Endodermal cell (in vitro differentiated cells): Measurements from ENCODE around the gene HDAC4. TPM values are rescaled to one million over a fixed set of nuclear protein-coding genes. Genes with fewer than 3 reads are reported as not detected.
A peak's percentile ranks its signal among the peaks of the same experiment; 100 is the strongest.

Experiments
- DNase-seq: peaks from one replicate; pipeline ENCODE4 v3.0.0-alpha.2; 2017
- H3K27ac ChIP-seq: 2 replicates; pipeline ENCODE4 v1.5.1; 2013; ENCODE audit warnings: mild to moderate bottlenecking, low read depth, low read length, moderate library complexity
- H3K27me3 ChIP-seq: 2 replicates; pipeline ENCODE4 v1.6.1; 2013; ENCODE audit warnings: mild to moderate bottlenecking, low read length, moderate library complexity; ENCODE audit not compliant: insufficient read depth, control insufficient read depth, poor library complexity, severe bottlenecking
- H3K36me3 ChIP-seq: 2 replicates; pipeline ENCODE4 v1.7.0; 2013; ENCODE audit warnings: mild to moderate bottlenecking, low read length, moderate library complexity; ENCODE audit not compliant: control insufficient read depth, insufficient read depth
- H3K4me1 ChIP-seq: one replicate; pipeline ENCODE4 v1.7.0; 2013; ENCODE audit warnings: low read length; ENCODE audit not compliant: control insufficient read depth, insufficient read depth
- H3K4me3 ChIP-seq: 2 replicates; pipeline ENCODE4 v1.5.1; 2013; ENCODE audit warnings: mild to moderate bottlenecking, low read length, moderate library complexity
- H3K9ac ChIP-seq: 2 replicates; pipeline ENCODE4 v1.6.1; 2013; ENCODE audit warnings: mild to moderate bottlenecking, low read length, moderate library complexity; ENCODE audit not compliant: poor library complexity, severe bottlenecking; ENCODE audit errors: extremely low read depth
- H3K9me3 ChIP-seq: 2 replicates; pipeline ENCODE4 v1.6.1; 2013; ENCODE audit warnings: mild to moderate bottlenecking, low read length, moderate library complexity; ENCODE audit not compliant: control insufficient read depth
- H3K27ac Mint-ChIP-seq: 2 replicates; pipeline ENCODE4 v1.8.0; 2020; ENCODE audit warnings: mixed read lengths
- H3K27me3 Mint-ChIP-seq: 2 replicates; pipeline ENCODE4 v1.8.0; 2021; ENCODE audit warnings: mild to moderate bottlenecking, mixed read lengths; ENCODE audit not compliant: insufficient read depth
- H3K36me3 Mint-ChIP-seq: 2 replicates; pipeline ENCODE4 v1.8.0; 2020; ENCODE audit warnings: low read depth, mixed read lengths
- H3K4me1 Mint-ChIP-seq: 2 replicates; pipeline ENCODE4 v1.8.0; 2020; ENCODE audit warnings: mixed read lengths
- H3K4me3 Mint-ChIP-seq: 2 replicates; pipeline ENCODE4 v1.8.0; 2020; ENCODE audit warnings: mild to moderate bottlenecking, moderate library complexity, mixed read lengths
- H3K9me3 Mint-ChIP-seq: 2 replicates; pipeline ENCODE4 v1.8.0; 2020; ENCODE audit warnings: mild to moderate bottlenecking, mixed read lengths
- WGBS, 2 experiments: methylation state at CpG; one replicate each; pipeline versions ENCODE4 v1.1.5 to v1.1.7; 2013; ENCODE audit warnings: missing lambda C conversion rate in 2 of 2, mixed read lengths in 1 of 2; ENCODE audit not compliant: insufficient coverage in 1 of 2, insufficient read length in 1 of 2; 5-methylcytosine and 5-hydroxymethylcytosine counted together
- total RNA-seq, 2 donors: library from RNA; stranded (reverse); fragmentation: NEBNext Ultra II Directional in 1 of 2; extraction: Animal tissue kit (Norgen Biotek cat#: 25700) in 1 of 2; gene quantifications; 2 replicates in 1 of 2; 3 replicates in 1 of 2; pipeline ENCODE4 v1.2.1, GENCODE V29; 2021
- TF ChIP-seq, protein P1 (sequence below): fragments of 200-600 bp; sonication (generic); conservative IDR thresholded peaks from 2 replicates; pipeline ENCODE4 v1.5.0; 2021; ENCODE audit warnings: antibody characterized with exemption, mild to moderate bottlenecking

Gene HDAC4
- total RNA-seq, 2 donors from 2014 or later: 45.7 to 51.2 TPM

DNA sequence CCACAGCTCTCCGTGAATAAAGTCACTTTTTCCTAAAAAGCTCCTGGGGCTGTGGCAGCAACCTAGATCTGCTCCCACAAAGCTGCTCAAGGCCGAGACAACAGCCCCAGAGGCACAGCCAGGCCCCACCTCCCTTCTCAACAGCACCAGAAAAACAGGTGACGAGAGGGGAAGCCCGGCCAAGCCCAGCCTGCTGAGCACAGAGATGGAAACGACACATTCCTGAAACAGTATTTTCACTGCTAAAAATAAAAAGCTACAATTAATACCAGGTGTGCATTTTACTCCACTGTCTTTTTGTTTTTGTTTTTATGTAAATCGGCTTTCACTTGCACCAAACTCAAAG is 199.3 kb downstream of the HDAC4 start:
- H3K27me3 ChIP-seq: no peaks in the 10 kb centered on the region
- Mint-ChIP-seq H3K36me3 (peaks cover 7% of the 10 kb centered on the region), H3K9me3 (no peaks in the 10 kb centered on the region), H3K4me1 (peaks cover 13% of the 10 kb centered on the region), H3K4me3 (no peak overlapping the region), H3K27me3 (no peaks in the 10 kb centered on the region), H3K27ac (no peak overlapping the region)
- TF ChIP-seq, protein P1, sequence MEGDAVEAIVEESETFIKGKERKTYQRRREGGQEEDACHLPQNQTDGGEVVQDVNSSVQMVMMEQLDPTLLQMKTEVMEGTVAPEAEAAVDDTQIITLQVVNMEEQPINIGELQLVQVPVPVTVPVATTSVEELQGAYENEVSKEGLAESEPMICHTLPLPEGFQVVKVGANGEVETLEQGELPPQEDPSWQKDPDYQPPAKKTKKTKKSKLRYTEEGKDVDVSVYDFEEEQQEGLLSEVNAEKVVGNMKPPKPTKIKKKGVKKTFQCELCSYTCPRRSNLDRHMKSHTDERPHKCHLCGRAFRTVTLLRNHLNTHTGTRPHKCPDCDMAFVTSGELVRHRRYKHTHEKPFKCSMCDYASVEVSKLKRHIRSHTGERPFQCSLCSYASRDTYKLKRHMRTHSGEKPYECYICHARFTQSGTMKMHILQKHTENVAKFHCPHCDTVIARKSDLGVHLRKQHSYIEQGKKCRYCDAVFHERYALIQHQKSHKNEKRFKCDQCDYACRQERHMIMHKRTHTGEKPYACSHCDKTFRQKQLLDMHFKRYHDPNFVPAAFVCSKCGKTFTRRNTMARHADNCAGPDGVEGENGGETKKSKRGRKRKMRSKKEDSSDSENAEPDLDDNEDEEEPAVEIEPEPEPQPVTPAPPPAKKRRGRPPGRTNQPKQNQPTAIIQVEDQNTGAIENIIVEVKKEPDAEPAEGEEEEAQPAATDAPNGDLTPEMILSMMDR: no peak
- H3K4me3 ChIP-seq: no peak overlapping the region
- no peaks in the 10 kb centered on the region for H3K9me3 ChIP-seq
- WGBS, 2 experiments: 71 to 78% methylated on average over 6 of the region's 6 CpGs
- H3K4me1 ChIP-seq: no peaks in the 10 kb centered on the region
- no peak overlapping the region for H3K9ac ChIP-seq
- peak overlapping the region; percentile 17 for H3K27ac ChIP-seq
- DNase-seq: no peak
- no peaks in the 10 kb centered on the region for H3K36me3 ChIP-seq

GRCh38 chr2:239200646-239201530 is 199.9 kb downstream of the HDAC4 start:
- Mint-ChIP-seq H3K4me3 (no peak overlapping the region), H3K4me1 (peaks cover 13% of the 10 kb centered on the region), H3K36me3 (peaks cover 7% of the 10 kb centered on the region), H3K27me3 (no peaks in the 10 kb centered on the region), H3K9me3 (no peaks in the 10 kb centered on the region), H3K27ac (no peak overlapping the region)
- no peak for DNase-seq
- H3K4me3 ChIP-seq: no peak overlapping the region
- H3K27ac ChIP-seq: peak overlapping the region; percentile 17
- TF ChIP-seq, protein P1: no peak
- no peaks in the 10 kb centered on the region for H3K27me3 ChIP-seq
- no peak overlapping the region for H3K9ac ChIP-seq
- 93 to 96% methylated on average over 15 to 20 of the region's 20 CpGs for WGBS, 2 experiments
- H3K4me1 ChIP-seq: no peaks in the 10 kb centered on the region
- H3K36me3 ChIP-seq: no peaks in the 10 kb centered on the region
- no peaks in the 10 kb centered on the region for H3K9me3 ChIP-seq

DNA sequence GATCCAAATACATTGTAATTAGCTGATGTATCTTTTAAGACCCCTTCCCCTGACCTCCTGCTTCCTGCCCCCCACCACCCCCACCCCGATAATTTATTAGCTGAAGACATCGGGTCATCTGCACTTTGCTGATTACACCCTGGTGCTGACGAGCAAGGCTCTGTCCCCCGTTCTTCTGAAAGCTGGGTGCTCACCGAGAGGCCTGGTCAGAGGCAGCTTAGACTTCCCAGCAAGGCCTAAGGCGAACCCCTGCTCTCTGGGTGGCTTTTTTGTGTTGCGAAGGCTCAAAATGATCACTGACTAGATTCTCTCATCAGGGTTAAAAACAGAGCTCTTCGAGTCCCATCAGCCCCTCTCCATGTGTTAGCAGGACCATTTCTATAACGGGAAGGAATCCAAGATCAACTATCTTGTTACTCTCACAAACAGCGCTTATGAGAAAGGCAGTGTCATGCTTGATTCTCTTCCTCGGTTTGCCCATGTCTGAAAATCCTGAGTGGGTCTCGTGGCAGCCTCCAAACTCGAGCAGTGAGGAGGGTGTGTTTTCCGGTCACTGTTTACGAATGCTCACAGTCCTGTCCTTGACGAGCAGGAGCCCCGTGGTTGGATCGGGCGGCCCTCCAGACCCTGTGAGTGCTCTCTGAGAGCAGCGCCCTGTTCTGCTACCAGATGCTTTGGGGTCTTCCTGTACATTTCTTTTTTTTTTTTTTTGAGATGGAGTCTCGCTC is 201.6 kb downstream of the HDAC4 start:
- Mint-ChIP-seq H3K36me3 (peaks cover 7% of the 10 kb centered on the region), H3K4me3 (no peak overlapping the region), H3K4me1 (peaks cover 7% of the 10 kb centered on the region), H3K9me3 (no peaks in the 10 kb centered on the region), H3K27ac (no peak overlapping the region), H3K27me3 (no peaks in the 10 kb centered on the region)
- no peak overlapping the region for H3K4me3 ChIP-seq
- H3K9me3 ChIP-seq: no peaks in the 10 kb centered on the region
- H3K36me3 ChIP-seq: no peaks in the 10 kb centered on the region
- DNase-seq: no peak
- 92 to 96% methylated on average over 20 of the region's 21 CpGs for WGBS, 2 experiments
- no peak overlapping the region for H3K27ac ChIP-seq
- H3K9ac ChIP-seq: no peak overlapping the region
- H3K27me3 ChIP-seq: no peaks in the 10 kb centered on the region
- no peaks in the 10 kb centered on the region for H3K4me1 ChIP-seq
- TF ChIP-seq, protein P1: no peak
